HG02798 (cell line): ENCODE results near the gene NXNL2.
A peak's percentile ranks its signal among the peaks of the same experiment; 100 is the strongest.

Experiments
- ATAC-seq: cut with Tn5 transposase; IDR thresholded peaks from one replicate; pipeline ENCODE4 v1.9.1; 2021; ENCODE audit warnings: mild to moderate bottlenecking; ENCODE audit not compliant: unreplicated experiment, poor library complexity

Gene NXNL2

GRCh38 chr9:88530051-88530450 lies 4.9 kb upstream of the NXNL2 start:
- no peak for ATAC-seq

- ATAC-seq: no peak
Measured at GRCh38 chr9:88531920-88532698, 2.9 kb upstream of the NXNL2 start.

GRCh38 chr9:88533951-88534455 lies 975 bp upstream of the NXNL2 start:
- no peak for ATAC-seq

- no peak for ATAC-seq
Measured at GRCh38 chr9:88535226-88536022, 446 bp downstream of the NXNL2 start.

- no peak for ATAC-seq
Measured at GRCh38 chr9:88536023-88536324, 996 bp downstream of the NXNL2 start.

- ATAC-seq: no peak
Measured at GRCh38 chr9:88536951-88537760, 2.2 kb downstream of the NXNL2 start.

DNA sequence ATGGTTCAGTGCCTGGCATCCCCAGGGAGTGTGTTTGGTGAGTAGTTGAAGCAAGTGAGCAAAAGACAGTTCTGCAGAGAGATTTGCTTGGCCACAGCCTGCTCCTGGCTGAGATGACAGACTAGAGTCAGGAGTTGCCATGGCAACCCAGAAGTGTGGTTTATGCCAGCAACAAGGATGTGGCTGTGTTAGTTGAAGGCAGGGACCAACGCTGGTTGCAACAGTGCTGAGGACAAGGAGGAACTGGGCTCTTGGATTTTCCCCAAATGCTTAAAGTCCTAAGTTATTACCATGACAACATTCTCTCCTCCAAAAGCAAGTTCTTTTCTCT lies 2.7 kb downstream of the NXNL2 start:
- ATAC-seq: no peak

DNA sequence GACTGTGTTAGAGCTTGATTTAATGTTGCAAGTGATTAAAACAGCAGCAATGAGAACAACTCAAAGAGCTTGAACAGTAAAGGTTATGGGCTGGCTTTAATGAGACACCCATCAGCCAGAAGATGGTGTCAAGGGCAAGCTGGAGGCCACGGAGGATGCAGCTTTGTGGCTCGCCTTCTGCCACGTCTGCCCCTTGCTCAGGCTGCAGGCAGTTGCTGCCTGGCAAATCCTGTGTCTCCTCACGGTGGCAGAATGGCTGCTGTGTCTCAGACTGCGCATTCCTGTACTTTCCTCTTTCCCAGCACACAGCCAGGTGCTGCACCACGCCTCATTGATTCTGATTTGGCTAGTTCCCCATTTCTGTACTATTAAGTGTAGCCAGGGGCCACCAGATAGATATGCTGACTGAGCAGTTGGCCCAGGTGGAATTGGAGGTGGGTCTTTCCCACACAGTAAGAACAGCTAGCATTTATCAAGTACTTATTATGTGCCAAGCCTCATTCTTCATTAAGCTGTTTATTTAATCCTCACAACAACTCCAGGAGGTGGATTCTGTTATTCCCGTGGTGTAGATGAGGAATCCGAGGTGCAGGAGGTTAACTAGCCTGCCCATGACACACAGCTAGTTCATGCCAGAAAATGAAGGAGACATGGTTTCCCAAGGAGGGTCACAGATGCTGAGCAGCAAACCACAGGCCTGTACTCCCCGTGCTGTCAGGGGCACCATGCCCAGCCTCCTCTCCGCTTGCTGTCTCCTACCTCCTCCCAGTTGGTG lies 3.5 kb downstream of the NXNL2 start:
- no peak for ATAC-seq

- ATAC-seq: no peak
Measured at GRCh38 chr9:88539246-88539645, 4.3 kb downstream of the NXNL2 start.

- no peak for ATAC-seq
Measured at GRCh38 chr9:88540251-88540763, 5.3 kb downstream of the NXNL2 start.

- ATAC-seq: no peak
Measured at GRCh38 chr9:88544245-88544644, 9.3 kb downstream of the NXNL2 start.

DNA sequence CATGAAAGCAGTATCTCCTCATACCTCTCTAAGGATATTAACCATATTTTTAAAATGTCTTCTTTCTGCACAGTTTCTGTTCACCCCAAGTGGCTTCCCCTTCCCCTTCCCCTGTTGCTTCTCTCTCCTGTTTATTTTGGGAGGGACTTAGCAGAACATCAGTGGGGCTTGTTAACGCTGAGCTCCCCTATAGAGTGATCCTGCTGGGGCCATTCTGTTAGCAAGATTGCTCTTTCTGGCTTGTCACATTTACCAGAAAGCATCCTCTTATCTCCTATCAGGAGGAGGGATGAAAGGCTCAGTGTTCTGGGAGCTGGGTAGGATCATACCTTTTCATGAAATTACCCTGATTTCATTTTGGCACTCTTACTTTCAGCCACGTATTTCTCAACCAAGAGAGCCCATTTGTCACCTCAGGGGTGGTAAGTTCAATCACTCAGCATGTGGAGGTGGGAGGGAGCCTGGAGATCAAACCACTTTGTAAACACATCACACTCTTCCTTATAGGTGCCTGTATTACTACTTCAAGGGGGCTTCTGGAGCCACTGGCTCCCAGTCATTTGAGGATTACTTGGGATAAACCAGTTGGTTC lies 16.7 kb downstream of the NXNL2 start:
- no peak for ATAC-seq

- no peak for ATAC-seq
Measured at GRCh38 chr9:88553350-88553749, 18.4 kb downstream of the NXNL2 start.

GRCh38 chr9:88555268-88555980 lies 20.4 kb downstream of the NXNL2 start:
- ATAC-seq: no peak

DNA sequence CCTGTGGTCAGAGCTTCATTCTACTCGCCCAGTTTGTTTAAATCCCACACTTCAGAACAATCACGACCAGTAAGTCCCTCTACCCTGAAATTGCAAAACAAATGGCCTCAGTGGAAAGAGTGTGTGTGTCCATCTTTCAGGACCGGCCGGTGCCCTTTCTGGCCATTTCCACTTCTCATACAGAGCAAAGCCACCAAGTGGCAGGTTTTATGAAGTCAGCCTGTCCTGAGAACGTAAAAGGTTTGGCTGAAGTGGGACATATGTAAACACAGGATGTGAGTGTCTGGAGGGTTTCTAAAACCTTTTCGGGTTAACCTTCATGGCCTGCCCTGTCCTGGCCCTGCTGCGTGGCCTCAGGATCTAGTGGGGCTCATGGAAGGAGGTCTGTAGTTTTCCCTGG lies 24.7 kb downstream of the NXNL2 start:
- ATAC-seq: no peak

DNA sequence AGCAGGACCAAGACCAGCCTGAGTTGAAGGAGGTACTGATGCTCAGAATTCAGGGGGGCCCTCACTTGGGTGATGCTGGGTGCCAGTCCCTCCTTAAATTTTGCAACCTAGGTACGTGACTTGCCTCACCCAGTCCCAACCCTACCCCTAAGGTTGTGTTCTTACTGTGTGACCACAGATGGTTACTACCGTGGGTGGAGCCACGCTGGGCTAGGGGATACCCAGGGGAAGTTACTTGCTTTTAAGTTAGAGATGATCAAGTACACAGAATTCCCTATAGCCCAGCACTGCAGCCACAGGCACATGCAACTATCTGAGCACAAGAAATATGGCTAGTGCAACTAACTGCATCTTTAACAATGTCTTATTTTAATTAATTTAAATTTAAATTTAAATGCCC lies 32.9 kb downstream of the NXNL2 start:
- peak; percentile 63 for ATAC-seq

GRCh38 chr9:88571419-88571818 lies 36.4 kb downstream of the NXNL2 start:
- no peak for ATAC-seq

- ATAC-seq: no peak
Measured at GRCh38 chr9:88572684-88573083, 37.7 kb downstream of the NXNL2 start.

DNA sequence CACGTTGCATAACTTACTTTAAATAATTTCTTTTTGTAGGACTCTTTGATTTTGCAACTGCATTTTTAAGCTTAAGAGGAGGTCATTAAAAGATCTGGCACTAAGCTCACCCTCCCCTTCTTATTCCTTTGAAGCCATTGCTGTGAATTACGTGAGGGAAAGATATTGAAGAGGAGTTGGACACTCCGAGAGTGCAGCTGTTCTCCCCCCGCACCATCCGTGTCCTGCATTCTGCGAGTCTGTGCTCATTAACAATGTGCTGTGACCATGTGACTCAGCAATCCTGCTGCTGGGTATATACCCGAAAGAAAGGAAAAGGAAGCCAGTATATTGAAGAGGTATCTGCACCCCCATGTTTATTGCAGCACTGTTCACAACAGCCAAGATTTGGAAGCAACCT lies 40.0 kb downstream of the NXNL2 start:
- no peak for ATAC-seq
